CD4-positive, alpha-beta T cell (primary cell): Measurements from ENCODE around the gene ZBTB7A. TPM values are rescaled to one million over a fixed set of nuclear protein-coding genes. Genes with fewer than 3 reads are reported as not detected.

ENCODE experiments used
- ATAC-seq: fragments of 200-7000 bp; cut with Tn5 transposase; one replicate; pipeline ENCODE4 v1.10.0; 2022; ENCODE audit warnings: mild to moderate bottlenecking; ENCODE audit not compliant: poor library complexity
- CTCF ChIA-PET: fragments of 350-600 bp; sonication (Branson Sonifier 250); formaldehyde crosslinking; loops from one replicate; lab custom pipeline; 2021; ENCODE audit warnings: antibody characterized with exemption, inconsistent platforms; lab: Charles Lee
- POLR2A ChIA-PET: fragments of 350-600 bp; sonication (Branson Sonifier 250); formaldehyde crosslinking; loops from one replicate; lab custom pipeline; 2021; ENCODE audit warnings: antibody characterized with exemption, inconsistent platforms; lab: Charles Lee
- DNase-seq, 14 experiments: peaks; one replicate each; pipeline ENCODE4 v3.0.0-alpha.2; 2013 to 2020; ENCODE audit warnings: mixed read lengths in 2 of 14
- H3K27ac ChIP-seq, 2 donors: one replicate each; pipeline versions ENCODE4 v1.5.1 to v1.7.0; 2013; ENCODE audit warnings: low read length in 2 of 2, low read depth in 1 of 2, mild to moderate bottlenecking in 1 of 2
- H3K27me3 ChIP-seq, 2 experiments: 1 replicate in 1 of 2; 2 replicates in 1 of 2; pipeline versions ENCODE4 v1.6.1 to v1.7.0; 2013; ENCODE audit warnings: low read length in 2 of 2, control low read depth in 1 of 2, mild to moderate bottlenecking in 1 of 2, moderate library complexity in 1 of 2; ENCODE audit not compliant: insufficient read depth in 2 of 2, control insufficient read depth in 1 of 2
- H3K36me3 ChIP-seq: one replicate; pipeline ENCODE4 v1.6.1; 2013; ENCODE audit warnings: low read length, control low read depth; ENCODE audit not compliant: insufficient read depth
- H3K4me1 ChIP-seq: one replicate; pipeline ENCODE4 v1.6.1; 2013; ENCODE audit warnings: low read length, control low read depth; ENCODE audit not compliant: insufficient read depth
- H3K4me3 ChIP-seq: one replicate; pipeline ENCODE4 v1.5.1; 2013; ENCODE audit warnings: mild to moderate bottlenecking, low read length, moderate library complexity
- H3K9me3 ChIP-seq, 2 experiments: 1 replicate in 1 of 2; 2 replicates in 1 of 2; pipeline versions ENCODE4 v1.6.1 to v1.7.0; 2013; ENCODE audit warnings: low read length in 2 of 2, mild to moderate bottlenecking in 2 of 2, control low read depth in 1 of 2, moderate library complexity in 1 of 2; ENCODE audit not compliant: control insufficient read depth in 1 of 2, insufficient read depth in 1 of 2
- H3K27ac Mint-ChIP-seq: one replicate; pipeline ENCODE4 v1.8.0; 2020; ENCODE audit warnings: mixed read lengths
- H3K27me3 Mint-ChIP-seq: one replicate; pipeline ENCODE4 v1.8.0; 2021; ENCODE audit warnings: mixed read lengths
- H3K36me3 Mint-ChIP-seq: one replicate; pipeline ENCODE4 v1.8.0; 2021; ENCODE audit warnings: low read depth, mixed read lengths
- H3K4me1 Mint-ChIP-seq: one replicate; pipeline ENCODE4 v1.8.0; 2021; ENCODE audit warnings: low read depth, mixed read lengths
- H3K4me3 Mint-ChIP-seq: one replicate; pipeline ENCODE4 v1.8.0; 2020; ENCODE audit warnings: mild to moderate bottlenecking, mixed read lengths
- H3K9me3 Mint-ChIP-seq: one replicate; pipeline ENCODE4 v1.8.0; 2020; ENCODE audit warnings: mixed read lengths
- intact Hi-C, 2 experiments: fragments of 100-400 bp; cut with DNase I in 1 of 2; cut with micrococcal nuclease in 1 of 2; formaldehyde crosslinking; loops; one replicate each; pipeline versions ENCODE4 v1.15.1 to v1.9.0; 2023 to 2025; cut with DNase I, micrococcal nuclease
- total RNA-seq, 174 experiments: library from RNA in 2 of 174; stranded (reverse) in 2 of 174; gene quantifications; one replicate each; pipeline ENCODE4 v1.2.3 and lab custom pipeline; 2021 to 2026
- TF ChIP-seq, protein P1 (sequence below): fragments of 200-600 bp; IDR thresholded peaks from one replicate; pipeline ENCODE4 v1.8.0; 2022; ENCODE audit warnings: antibody characterized with exemption, mild to moderate bottlenecking

Gene ZBTB7A
- total RNA-seq, 2 experiments from 2014 or later, result 44.2 to 47.2 TPM

- H3K4me1 Mint-ChIP-seq, result no peaks in the 10 kb centered on the region
- Histone ChIP-seq H3K9me3 (no peaks in the 10 kb centered on the region), H3K27ac (no peak overlapping the region), H3K36me3 (peaks cover 38% of the 10 kb centered on the region), H3K4me1 (no peaks in the 10 kb centered on the region), H3K27me3 (no peaks in the 10 kb centered on the region), H3K4me3 (no peak overlapping the region)
- no peak overlapping the region for H3K27ac Mint-ChIP-seq
- intact Hi-C loops, result no loop called here
- peaks cover 8% of the 10 kb centered on the region for H3K36me3 Mint-ChIP-seq
- H3K4me3 Mint-ChIP-seq, result no peak overlapping the region
- ChIA-PET POLR2A (no interaction called here), CTCF (no interaction called here)
- DNase-seq (no peak), ATAC-seq (no peak)
- TF ChIP-seq, protein P1, sequence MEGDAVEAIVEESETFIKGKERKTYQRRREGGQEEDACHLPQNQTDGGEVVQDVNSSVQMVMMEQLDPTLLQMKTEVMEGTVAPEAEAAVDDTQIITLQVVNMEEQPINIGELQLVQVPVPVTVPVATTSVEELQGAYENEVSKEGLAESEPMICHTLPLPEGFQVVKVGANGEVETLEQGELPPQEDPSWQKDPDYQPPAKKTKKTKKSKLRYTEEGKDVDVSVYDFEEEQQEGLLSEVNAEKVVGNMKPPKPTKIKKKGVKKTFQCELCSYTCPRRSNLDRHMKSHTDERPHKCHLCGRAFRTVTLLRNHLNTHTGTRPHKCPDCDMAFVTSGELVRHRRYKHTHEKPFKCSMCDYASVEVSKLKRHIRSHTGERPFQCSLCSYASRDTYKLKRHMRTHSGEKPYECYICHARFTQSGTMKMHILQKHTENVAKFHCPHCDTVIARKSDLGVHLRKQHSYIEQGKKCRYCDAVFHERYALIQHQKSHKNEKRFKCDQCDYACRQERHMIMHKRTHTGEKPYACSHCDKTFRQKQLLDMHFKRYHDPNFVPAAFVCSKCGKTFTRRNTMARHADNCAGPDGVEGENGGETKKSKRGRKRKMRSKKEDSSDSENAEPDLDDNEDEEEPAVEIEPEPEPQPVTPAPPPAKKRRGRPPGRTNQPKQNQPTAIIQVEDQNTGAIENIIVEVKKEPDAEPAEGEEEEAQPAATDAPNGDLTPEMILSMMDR, result no peak
- H3K27me3 Mint-ChIP-seq, result no peaks in the 10 kb centered on the region
- H3K9me3 Mint-ChIP-seq, result no peaks in the 10 kb centered on the region
These were observed 31.1 kb downstream of the ZBTB7A start for GRCh38 chr19:4035582-4035981.

DNA sequence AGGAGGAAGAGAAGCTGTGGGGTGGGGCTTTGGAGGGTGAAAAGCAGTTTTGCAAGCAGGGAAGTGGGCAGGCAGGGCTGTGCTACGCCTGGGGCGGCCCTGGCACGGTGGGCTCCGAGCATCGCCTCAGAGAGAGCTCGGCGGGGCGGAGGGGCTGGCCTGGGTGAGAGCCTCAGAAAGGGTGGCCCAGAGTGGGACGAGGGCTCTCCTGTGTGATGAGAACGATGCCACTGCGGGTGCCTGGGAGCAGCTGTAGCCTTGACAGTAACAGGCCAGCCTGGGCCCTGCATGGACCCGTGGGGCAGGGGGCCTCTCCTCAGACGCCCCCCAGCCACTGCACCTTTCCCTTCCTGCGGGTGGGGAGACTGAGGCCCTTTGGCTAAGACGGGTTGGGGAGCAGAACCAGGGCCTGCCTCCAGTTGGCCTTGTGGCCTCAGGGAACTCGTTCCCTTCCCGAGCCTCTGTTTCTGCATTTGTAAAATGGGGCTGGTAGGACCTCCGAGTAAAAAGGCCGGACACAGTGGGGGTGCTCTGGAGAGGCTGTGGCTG is 31.6 kb downstream of the ZBTB7A start:
- DNase-seq, result no peak
- ATAC-seq, result no peak
- H3K27ac Mint-ChIP-seq, result no peak overlapping the region
- Histone ChIP-seq H3K4me3 (no peak overlapping the region), H3K36me3 (peaks cover 38% of the 10 kb centered on the region), H3K27ac (no peak overlapping the region), H3K4me1 (no peaks in the 10 kb centered on the region), H3K9me3 (no peaks in the 10 kb centered on the region), H3K27me3 (no peaks in the 10 kb centered on the region)
- intact Hi-C loops, result no loop called here
- no peaks in the 10 kb centered on the region for H3K4me1 Mint-ChIP-seq
- H3K4me3 Mint-ChIP-seq, result no peak overlapping the region
- no peaks in the 10 kb centered on the region for H3K27me3 Mint-ChIP-seq
- no peaks in the 10 kb centered on the region for H3K9me3 Mint-ChIP-seq
- ChIA-PET POLR2A (interaction anchor here (0.5 kb wide), 1 partner anchor 1751 kb away, joined by 5 read pairs; no protein-coding TSS in a partner anchor), CTCF (interaction anchor here (0.6 kb wide), 1 partner anchor 47 kb away, joined by 3 read pairs; no protein-coding TSS in a partner anchor)
- TF ChIP-seq, protein P1, result no peak
- H3K36me3 Mint-ChIP-seq, result peaks cover 3% of the 10 kb centered on the region

- Histone ChIP-seq H3K27ac (no peak overlapping the region), H3K27me3 (no peaks in the 10 kb centered on the region), H3K36me3 (peaks cover 39% of the 10 kb centered on the region), H3K4me1 (no peaks in the 10 kb centered on the region), H3K4me3 (no peak overlapping the region), H3K9me3 (no peaks in the 10 kb centered on the region)
- H3K4me3 Mint-ChIP-seq, result no peak overlapping the region
- H3K27me3 Mint-ChIP-seq, result no peaks in the 10 kb centered on the region
- DNase-seq (no peak), ATAC-seq (no peak)
- H3K9me3 Mint-ChIP-seq, result no peaks in the 10 kb centered on the region
- POLR2A ChIA-PET, result interaction anchor here (0.5 kb wide), 1 partner anchor 1750 kb away, joined by 5 read pairs; no protein-coding TSS in a partner anchor
- intact Hi-C loops, result no loop called here
- TF ChIP-seq, protein P1, result no peak
- peaks cover 3% of the 10 kb centered on the region for H3K36me3 Mint-ChIP-seq
- CTCF ChIA-PET, result interaction anchor here (0.6 kb wide), 1 partner anchor 46 kb away, joined by 3 read pairs; no protein-coding TSS in a partner anchor
- no peaks in the 10 kb centered on the region for H3K4me1 Mint-ChIP-seq
- H3K27ac Mint-ChIP-seq, result no peak overlapping the region
These were observed 32.4 kb downstream of the ZBTB7A start for GRCh38 chr19:4034048-4035017.
